ENCODE measurements around the gene C10orf143.
A peak's percentile ranks its signal among the peaks of the same experiment; 100 is the strongest.
"Not testable (repeated sequence)": the region's sequence is repeated elsewhere in the genome, so short reads cannot be mapped to it uniquely, and the experiment has no call there.

Gene C10orf143

DNA sequence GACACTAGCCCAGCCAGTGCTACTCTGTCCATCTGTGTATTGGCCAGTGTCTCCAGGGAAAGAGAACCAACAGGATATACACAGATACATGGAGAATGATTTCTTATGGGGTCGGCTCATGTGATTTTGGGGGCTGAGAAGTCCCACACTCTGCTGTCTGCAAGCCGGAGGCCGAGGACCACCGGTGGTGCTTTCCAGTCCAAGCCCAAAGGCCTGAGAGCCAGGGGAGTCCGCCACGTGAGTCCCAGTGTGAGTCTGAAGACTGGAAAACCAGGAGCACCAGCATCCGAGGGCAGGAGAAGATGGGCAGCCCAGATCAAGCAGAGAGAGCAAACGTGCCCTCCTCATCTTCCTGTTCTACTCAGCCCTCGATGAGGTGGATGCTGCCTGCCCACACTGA is 71.5 kb downstream of the C10orf143 start:
- Mint-ChIP-seq H3K4me1 (no peaks in the 10 kb centered on the region), H3K9me3 (no peaks in the 10 kb centered on the region), H3K27me3 (peaks cover 33% of the 10 kb centered on the region), H3K27ac (no peak overlapping the region), H3K4me3 (no peak overlapping the region), H3K36me3 (no peaks in the 10 kb centered on the region)
- no peak for ATAC-seq

DNA sequence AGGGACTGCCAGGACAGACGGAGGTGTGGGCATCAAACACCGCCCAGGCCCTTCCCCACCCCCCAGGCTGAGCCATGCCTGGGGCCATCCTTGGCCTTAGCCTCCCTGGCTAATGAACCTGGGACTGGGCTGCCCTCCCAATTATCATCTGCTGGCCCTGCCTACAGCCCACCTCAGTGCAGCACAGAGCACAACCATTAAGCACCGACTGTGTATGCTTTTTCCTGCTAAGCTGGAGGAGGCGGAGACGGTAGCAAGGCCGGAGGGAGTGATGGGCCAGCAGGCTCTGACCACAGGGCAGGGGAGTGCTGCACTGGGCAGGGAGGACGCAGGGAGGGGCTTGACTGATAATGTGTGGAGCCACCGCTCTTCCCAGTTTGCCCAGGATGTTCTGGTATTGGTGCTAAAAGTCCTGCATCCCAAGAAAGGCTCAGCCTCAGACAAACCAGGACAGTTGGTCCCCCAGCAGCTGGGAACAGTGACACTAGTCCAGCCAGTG is 72.0 kb downstream of the C10orf143 start:
- Mint-ChIP-seq H3K27ac (no peak overlapping the region), H3K9me3 (no peaks in the 10 kb centered on the region), H3K4me1 (no peaks in the 10 kb centered on the region), H3K36me3 (no peaks in the 10 kb centered on the region), H3K4me3 (no peak overlapping the region), H3K27me3 (peaks cover 33% of the 10 kb centered on the region)
- ATAC-seq = no peak

DNA sequence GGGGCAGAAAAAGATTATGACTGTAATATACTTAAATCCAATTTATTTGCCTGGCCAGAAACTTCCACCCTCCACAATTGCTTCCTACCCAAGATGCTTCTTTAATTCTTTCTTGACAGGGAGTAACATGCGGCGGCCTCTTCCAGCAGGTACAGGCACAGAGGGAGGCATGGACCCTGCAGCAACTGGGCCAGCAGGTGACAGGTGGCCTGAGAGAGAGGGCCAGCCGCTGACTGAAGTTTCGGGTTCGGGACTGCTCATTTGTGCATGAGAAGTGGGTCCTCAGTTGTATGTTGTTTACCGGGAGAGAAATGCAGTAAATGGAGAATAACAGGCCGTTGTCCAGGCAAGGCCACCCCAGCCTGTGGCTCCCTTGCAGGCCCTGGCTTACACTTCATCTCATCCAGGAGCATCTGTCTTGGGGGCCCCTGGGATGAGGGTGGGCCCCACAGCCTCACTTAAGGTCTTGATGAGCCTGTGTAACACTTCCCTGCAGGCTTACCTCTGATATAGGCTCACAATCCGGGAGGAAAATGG is 72.5 kb downstream of the C10orf143 start:
- Mint-ChIP-seq H3K4me1 (no peaks in the 10 kb centered on the region), H3K4me3 (no peak overlapping the region), H3K27me3 (peaks cover 31% of the 10 kb centered on the region), H3K9me3 (no peaks in the 10 kb centered on the region), H3K36me3 (no peaks in the 10 kb centered on the region), H3K27ac (no peak overlapping the region)
- no peak for ATAC-seq

DNA sequence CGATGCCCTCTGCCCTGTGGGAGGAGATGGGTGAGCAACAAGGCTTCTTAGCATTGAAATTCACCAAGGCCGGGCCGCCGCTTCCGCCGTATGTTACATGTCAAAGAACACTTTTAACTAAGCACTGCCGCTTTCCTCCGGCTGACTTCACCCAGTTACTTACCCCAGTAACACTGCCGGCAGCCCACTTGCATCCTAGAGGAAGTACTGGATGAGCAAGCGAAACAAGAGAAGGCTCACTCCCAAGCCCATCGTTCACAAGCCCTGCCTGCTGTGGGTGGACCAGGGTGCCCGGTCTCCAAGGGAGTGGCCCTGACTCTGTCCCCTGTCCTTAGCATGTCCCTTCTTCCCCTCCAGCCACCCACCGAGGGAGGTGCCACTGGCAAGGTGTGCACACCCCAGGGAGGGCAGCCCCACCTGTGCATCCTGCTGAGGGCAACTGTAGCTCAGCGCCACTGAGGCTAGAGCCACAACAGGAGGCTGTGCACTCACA is 73.4 kb downstream of the C10orf143 start:
- Mint-ChIP-seq H3K27me3 (peaks cover 31% of the 10 kb centered on the region), H3K4me1 (no peaks in the 10 kb centered on the region), H3K4me3 (no peak overlapping the region), H3K27ac (no peak overlapping the region), H3K36me3 (no peaks in the 10 kb centered on the region), H3K9me3 (no peaks in the 10 kb centered on the region)
- no peak for ATAC-seq

DNA sequence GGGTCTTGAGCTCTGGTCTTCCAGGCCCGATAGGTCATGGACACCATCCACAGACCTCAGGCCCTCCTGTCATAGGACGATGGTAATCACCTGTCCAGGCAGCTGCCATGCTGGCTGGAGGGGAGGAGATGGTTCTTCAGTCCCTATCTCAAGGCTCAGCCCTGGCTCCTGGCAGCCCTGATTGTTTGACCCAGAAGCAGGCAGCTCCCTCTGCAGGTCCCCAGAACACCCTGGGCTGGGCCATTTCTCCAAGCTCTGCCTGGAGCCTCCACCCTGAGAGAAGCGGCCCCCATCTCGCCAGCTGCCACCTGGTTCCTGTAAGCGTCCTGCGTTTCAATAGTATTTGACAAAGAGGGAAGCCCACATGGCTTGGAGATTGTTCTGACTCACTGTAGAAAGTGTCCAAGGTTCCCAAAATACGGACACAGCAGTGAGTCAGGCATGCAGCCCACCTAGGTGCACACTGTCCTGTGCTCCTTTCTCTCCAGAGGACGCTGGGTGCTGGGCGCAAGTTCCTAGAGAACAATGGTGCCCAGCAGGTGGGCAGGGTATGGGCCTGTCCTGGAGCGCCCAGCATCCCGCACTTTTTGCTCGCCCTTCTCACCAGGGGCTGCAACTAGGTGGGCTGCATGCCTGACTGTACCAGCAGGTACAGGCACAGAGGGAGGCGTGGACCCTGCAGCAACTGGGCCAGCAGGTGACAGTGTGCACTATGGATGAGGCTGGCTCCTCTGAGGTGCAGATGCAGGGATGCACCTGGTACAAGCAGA is 74.1 kb downstream of the C10orf143 start:
- Mint-ChIP-seq H3K27ac (no peak overlapping the region), H3K4me3 (no peak overlapping the region), H3K36me3 (no peaks in the 10 kb centered on the region), H3K4me1 (no peaks in the 10 kb centered on the region), H3K27me3 (peaks cover 31% of the 10 kb centered on the region), H3K9me3 (no peaks in the 10 kb centered on the region)
- no peak for ATAC-seq

DNA sequence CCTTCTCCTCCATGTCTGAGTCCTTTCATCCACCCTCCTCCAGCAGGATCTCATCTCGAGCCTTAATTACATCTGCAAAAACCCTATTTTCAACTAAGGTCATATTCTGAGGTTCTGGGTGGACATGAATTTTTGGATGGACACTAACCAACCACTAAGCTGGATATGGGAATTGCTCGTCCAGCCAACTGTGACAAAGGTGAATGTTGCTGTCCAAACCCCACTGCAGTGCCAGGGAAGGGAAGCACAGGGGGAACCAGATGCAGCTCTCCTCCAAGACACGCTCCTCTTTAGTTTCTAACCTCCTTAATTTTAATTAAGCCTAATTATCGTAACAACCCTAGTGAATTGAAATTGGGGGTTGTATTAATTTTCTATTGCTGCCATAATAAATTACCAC is 81.4 kb downstream of the C10orf143 start:
- no peak for ATAC-seq
- H3K27ac Mint-ChIP-seq = no peak overlapping the region

DNA sequence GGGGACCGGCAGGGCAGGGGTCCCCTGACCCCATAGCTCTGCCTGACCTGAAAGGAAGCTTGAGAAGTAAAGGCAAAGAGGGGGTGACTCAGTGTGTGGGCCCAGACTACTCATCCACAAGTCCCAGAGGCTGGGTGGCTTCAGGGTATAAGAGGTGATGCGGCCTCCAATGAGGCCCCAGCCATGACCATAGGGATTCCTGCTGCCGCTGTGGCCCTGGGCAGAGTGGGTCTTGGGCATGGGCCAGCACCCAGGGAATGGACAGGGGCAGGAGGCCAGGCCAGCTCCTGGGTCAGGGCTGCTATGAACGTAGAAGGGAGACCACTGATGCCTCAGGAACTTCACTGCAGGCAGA is 82.2 kb downstream of the C10orf143 start:
- H3K4me3 Mint-ChIP-seq = no peak overlapping the region
- H3K27ac Mint-ChIP-seq = no peak overlapping the region
- no peaks in the 10 kb centered on the region for H3K9me3 Mint-ChIP-seq
- ATAC-seq = no peak
- H3K27me3 Mint-ChIP-seq = no peaks in the 10 kb centered on the region
- no peaks in the 10 kb centered on the region for H3K4me1 Mint-ChIP-seq
- no peaks in the 10 kb centered on the region for H3K36me3 Mint-ChIP-seq

More for the DNA sequence above, 81.4 kb downstream of the C10orf143 start:
- Mint-ChIP-seq H3K4me3 (no peak overlapping the region), H3K9me3 (no peaks in the 10 kb centered on the region), H3K36me3 (no peaks in the 10 kb centered on the region), H3K4me1 (no peaks in the 10 kb centered on the region), H3K27me3 (peaks cover 7% of the 10 kb centered on the region)

DNA sequence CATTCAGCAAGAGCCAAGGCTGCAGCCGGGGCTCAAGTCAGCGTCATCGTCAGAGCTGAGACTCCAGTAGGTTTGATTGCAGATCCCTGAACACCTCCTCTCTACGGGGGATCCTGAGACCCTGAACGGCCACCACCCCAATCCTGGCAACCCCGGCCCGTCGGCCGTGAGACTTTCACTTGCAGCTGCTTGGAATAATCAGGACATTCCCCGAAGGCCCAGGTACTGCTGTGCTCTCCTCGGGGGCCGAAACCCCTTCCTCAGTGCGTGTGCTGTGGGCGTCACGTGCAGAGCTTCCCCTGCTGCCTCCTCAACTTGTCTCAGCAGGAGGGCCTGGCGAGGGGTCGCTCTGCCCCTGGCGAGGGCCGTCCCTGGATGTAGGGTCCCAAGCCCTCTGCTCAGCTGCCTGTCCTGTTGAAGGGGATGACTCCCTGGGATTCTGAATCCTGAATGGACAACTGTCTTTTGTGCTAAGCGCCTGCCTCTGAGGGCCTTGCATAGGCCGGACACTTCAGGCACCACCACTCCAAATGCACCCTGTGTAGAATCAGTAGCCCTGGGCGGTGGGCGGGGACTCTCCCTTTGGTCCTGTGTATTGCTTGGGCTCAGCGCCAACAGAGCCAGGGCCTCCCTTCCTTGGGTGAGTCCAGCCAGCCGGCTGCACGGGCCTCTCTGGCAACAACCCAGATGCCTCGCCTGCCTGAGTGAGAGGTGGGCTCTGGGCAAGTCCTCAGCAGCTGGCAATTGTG is 82.7 kb downstream of the C10orf143 start:
- no peak for ATAC-seq
- H3K36me3 Mint-ChIP-seq = no peaks in the 10 kb centered on the region

DNA sequence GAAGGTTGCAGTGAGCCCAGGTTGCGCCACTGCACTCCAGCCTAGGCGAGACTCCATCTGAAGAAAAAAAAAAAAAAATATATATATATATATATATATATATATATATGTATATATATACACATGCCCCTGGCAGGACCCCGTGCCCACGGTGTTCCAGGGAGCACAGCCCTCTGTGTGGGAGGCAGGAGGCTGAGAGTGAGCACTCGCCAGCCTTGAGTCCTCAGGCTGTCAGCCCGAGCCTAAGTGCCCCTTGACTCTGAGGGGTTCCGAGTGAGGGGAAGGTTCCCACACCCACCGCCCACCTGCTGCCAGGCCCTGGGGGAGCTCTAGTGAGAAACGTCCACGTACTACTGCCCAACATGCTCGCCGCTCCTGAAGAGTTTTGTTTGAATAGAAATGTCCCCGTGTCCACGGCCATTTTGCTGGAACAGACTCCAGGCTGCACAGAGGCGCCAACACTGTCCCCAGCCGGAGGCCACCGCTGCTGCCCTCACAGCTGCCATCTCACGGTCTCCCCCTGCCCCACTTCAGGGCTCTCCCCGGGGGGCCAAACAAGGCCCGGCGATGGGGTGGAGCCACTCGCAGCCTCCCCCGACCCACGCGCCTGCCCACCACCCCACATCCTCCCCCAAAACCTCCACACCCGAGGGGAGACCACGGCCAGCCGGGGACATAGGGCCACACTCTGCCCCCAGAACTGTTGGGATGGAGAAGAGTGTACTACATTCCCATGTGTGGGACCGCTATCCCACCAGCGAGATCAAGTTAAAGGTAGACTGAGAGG is 83.8 kb downstream of the C10orf143 start:
- no peak overlapping the region for H3K4me3 Mint-ChIP-seq
- H3K9me3 Mint-ChIP-seq = no peaks in the 10 kb centered on the region
- no peak overlapping the region for H3K27ac Mint-ChIP-seq
- H3K36me3 Mint-ChIP-seq = no peaks in the 10 kb centered on the region
- H3K4me1 Mint-ChIP-seq = no peaks in the 10 kb centered on the region
- ATAC-seq = no peak
- no peaks in the 10 kb centered on the region for H3K27me3 Mint-ChIP-seq

More for the DNA sequence above, 82.7 kb downstream of the C10orf143 start:
- no peak overlapping the region for H3K4me3 Mint-ChIP-seq
- H3K27ac Mint-ChIP-seq = no peak overlapping the region
- H3K27me3 Mint-ChIP-seq = no peaks in the 10 kb centered on the region
- H3K9me3 Mint-ChIP-seq = no peaks in the 10 kb centered on the region
- no peaks in the 10 kb centered on the region for H3K4me1 Mint-ChIP-seq

DNA sequence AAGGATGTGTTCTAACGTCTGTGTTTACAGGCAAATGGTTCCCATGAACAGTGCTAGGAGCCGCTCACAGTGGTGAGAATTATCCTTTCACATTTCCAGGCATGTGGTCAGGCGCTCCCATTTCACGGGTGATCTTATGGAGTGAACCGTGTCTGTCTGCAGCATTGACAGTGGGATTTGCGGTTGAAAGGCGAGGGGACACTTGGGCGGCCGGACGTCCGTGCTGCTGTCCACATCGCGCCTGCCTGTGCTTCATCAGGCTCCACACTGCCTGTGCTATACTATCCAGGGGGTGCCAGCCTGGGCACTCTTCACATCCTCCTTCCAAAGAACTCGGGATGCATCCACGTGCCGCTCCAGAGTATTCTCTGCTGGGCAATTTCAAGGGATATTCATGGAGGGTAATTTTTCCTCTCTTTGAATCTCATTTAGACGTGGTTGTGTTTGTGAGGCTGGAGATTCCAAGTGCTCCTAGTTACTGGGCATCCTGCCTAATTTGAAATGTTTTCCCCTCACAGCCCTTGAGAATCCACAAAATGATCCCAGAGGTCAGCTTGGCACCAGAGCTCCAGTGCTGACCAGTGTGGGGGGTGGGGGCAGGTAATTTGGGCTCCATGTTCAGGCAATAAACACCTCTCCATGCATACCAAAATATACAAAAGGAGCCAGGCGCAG is 84.7 kb downstream of the C10orf143 start:
- Mint-ChIP-seq H3K36me3 (no peaks in the 10 kb centered on the region), H3K27me3 (peaks cover under 1% of the 10 kb centered on the region)
- ATAC-seq = no peak

DNA sequence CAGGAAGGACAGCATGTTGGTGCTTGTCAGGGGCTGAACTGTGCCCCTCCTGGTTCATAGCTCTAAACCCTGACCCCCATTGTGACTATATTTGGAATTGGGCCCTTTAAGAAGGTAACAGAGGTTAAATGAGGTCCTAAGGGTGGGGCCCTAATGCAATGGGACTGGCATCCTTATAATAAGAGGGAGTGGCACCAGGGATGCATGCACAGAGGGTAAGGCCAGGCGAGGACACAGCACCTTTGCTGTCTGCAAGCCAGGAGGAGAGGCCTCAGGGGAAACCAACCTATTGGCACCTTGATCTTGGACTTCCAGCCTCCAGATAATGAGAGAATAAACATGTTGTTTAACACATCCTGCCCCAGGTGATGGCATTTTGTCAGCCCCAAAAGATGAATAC is 85.3 kb downstream of the C10orf143 start:
- no peak overlapping the region for H3K27ac Mint-ChIP-seq
- no peaks in the 10 kb centered on the region for H3K4me1 Mint-ChIP-seq
- H3K4me3 Mint-ChIP-seq = no peak overlapping the region
- peaks cover 6% of the 10 kb centered on the region for H3K27me3 Mint-ChIP-seq
- no peak for ATAC-seq
- no peaks in the 10 kb centered on the region for H3K36me3 Mint-ChIP-seq
- H3K9me3 Mint-ChIP-seq = no peaks in the 10 kb centered on the region

More for the DNA sequence above, 84.7 kb downstream of the C10orf143 start:
- Mint-ChIP-seq H3K9me3 (no peaks in the 10 kb centered on the region), H3K4me3 (no peak overlapping the region), H3K4me1 (no peaks in the 10 kb centered on the region), H3K27ac (no peak overlapping the region)

DNA sequence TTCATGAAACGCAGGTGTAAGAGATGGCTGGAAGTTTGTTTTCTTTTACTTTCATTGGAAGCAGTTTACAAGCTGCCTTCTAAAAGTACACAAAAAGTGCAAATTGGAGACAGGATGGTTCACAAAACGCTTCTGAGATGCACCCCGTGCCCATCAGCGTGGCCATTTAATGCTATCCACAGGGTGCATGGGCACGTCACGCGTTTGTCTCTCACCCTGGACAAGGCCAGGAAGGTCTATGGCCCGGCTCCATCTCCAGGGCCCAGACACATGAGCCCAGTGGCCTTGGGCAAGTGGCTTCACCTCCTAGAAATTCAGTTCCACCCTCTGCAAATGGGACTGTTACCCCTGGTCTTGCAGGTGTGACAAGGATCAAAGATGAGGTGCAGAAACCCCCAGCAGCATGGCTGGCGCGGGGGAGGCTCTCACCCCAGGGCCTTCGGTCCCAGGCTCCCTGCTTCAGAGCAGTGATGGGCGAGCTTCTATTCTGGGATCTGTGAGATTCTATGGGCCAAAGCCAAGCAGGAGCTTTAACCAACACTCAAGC is 85.8 kb downstream of the C10orf143 start:
- ATAC-seq = no peak
- no peaks in the 10 kb centered on the region for H3K9me3 Mint-ChIP-seq
- peaks cover 8% of the 10 kb centered on the region for H3K27me3 Mint-ChIP-seq
- no peaks in the 10 kb centered on the region for H3K36me3 Mint-ChIP-seq
- no peak overlapping the region for H3K4me3 Mint-ChIP-seq
- H3K27ac Mint-ChIP-seq = no peak overlapping the region
- H3K4me1 Mint-ChIP-seq = no peaks in the 10 kb centered on the region

DNA sequence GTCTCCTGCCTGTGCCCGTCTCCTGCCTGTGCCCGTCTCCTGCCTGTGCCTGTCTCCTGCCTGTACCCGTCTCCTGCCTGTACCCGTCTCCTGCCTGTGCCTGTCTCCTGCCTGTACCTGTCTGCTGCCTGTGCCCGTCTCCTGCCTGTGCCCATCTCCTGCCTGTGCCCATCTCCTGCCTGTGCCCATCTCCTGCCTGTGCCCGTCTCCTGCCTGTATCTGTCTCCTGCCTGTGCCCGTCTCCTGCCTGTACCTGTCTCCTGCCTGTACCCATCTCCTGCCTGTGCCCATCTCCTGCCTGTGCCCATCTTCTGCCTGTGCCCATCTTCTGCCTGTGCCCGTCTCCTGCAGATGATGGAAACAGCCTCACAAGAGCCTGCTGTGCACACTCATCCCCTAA is 86.3 kb downstream of the C10orf143 start:
- not testable (repeated sequence) for H3K27ac Mint-ChIP-seq, H3K36me3 Mint-ChIP-seq, H3K4me1 Mint-ChIP-seq, ATAC-seq, H3K9me3 Mint-ChIP-seq, H3K4me3 Mint-ChIP-seq, H3K27me3 Mint-ChIP-seq

DNA sequence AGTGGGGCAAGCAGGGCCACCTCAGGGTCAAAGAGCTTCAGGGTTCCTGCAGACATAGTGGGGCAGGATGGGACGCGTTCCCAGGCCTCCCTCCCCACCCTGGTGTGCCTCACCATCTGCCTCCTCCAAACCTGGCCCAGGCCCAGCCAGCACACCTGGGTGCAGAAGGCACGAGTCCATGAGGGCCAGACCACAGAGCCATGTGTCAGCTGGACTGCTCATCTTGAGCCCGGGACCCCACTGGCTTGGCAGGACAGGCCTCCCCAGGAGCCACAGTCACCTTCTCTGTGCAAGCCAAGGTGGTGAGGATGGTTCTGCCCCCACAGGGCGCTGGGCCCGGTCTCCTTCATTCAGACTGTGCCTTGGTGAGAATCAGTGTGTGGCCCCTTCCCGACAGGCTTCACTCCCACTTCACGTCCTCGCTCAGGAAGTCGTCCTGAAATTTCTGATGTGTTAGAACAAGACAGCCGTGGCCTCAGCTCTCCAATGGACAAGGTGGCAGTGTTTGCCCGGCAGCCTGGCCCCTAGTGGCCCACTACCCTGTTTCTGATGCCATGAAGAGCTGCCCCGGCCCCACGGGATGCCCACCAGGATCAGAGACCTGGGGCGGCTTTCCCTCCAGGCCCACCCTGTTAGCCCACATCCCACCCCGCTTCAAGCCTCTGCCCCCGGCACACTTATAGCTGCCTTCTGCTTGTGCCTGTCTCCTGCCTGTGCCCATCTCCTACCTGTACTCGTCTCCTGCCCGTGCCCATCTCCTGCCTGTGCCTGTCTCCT is 87.0 kb downstream of the C10orf143 start:
- Mint-ChIP-seq H3K4me3 (no peak overlapping the region), H3K27me3 (peaks cover 8% of the 10 kb centered on the region), H3K4me1 (no peaks in the 10 kb centered on the region), H3K9me3 (no peaks in the 10 kb centered on the region), H3K36me3 (no peaks in the 10 kb centered on the region), H3K27ac (no peak overlapping the region)
- peak; percentile 32 for ATAC-seq

All from stimulated activated memory B cell treated with anti-CD40 and anti-IgM and Interleukin-4, amounts not matched to agents 10 μg/mL and 1 μg/mL and 100 μg/mL, for 72 hours (primary cell).